GM12865 (cell line): ENCODE measurements around the gene C10orf105.

Experiments used
- DNase-seq: peaks from one replicate; pipeline ENCODE4 v3.0.0; 2010; ENCODE audit warnings: low read depth
- H3K4me3 ChIP-seq: 2 replicates; pipeline ENCODE4 v1.5.1; 2011; ENCODE audit warnings: mild to moderate bottlenecking, low read depth, low read length, control low read depth
- TF ChIP-seq, protein P1 (sequence below): IDR thresholded peaks from 2 replicates; pipeline ENCODE4 v1.5.1; 2011; ENCODE audit warnings: low read length, control low read depth, low read depth, inconsistent platforms; ENCODE audit not compliant: insufficient read depth; ENCODE audit errors: missing control alignments

C10orf105 gene

DNA sequence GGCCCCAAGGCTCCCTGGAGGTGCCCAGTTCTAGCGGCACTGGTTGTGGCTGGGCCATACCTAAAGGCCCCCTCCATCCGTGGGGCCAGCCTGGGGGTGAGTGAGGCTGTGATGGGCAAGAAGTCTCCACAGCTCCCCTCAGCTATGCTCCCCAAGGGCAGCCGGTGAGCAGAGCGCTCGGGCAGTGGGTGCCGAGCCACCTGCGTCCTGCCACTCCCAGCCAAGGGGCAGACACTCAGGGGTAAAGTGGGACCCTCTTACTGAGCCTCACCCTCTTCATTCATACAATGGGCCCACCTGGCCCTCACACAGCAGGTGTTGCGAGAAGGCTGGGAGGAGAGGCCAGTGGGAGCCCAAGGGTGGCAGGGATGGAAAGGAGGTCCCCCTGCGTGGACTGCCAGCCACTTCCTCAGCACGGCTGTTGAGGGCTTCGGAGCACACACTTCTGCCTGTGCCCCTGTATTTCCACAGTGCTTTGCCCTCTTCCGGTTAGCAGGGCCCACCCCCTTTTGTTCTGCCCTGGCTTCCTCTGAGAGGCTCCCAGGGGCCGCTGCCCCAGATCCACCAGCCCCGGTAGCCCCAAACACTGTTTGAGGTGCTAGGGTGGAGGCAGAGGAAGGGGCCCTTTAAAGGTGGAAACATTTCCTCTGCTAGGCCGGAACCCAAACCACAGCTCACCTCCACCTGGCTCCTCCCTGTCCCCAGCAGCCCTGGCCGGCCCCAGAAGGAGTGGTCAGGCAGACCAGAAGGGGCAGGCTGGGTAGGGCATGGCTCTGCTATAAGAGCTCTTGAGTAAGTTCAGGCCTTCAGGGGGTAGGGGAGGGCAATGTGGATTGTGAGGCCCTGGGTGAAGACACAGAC, 16.4 kb upstream of the C10orf105 start:
- DNase-seq: peak; percentile 43
- TF ChIP-seq, protein P1, sequence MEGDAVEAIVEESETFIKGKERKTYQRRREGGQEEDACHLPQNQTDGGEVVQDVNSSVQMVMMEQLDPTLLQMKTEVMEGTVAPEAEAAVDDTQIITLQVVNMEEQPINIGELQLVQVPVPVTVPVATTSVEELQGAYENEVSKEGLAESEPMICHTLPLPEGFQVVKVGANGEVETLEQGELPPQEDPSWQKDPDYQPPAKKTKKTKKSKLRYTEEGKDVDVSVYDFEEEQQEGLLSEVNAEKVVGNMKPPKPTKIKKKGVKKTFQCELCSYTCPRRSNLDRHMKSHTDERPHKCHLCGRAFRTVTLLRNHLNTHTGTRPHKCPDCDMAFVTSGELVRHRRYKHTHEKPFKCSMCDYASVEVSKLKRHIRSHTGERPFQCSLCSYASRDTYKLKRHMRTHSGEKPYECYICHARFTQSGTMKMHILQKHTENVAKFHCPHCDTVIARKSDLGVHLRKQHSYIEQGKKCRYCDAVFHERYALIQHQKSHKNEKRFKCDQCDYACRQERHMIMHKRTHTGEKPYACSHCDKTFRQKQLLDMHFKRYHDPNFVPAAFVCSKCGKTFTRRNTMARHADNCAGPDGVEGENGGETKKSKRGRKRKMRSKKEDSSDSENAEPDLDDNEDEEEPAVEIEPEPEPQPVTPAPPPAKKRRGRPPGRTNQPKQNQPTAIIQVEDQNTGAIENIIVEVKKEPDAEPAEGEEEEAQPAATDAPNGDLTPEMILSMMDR: no peak
- no peak overlapping the region for H3K4me3 ChIP-seq

DNA sequence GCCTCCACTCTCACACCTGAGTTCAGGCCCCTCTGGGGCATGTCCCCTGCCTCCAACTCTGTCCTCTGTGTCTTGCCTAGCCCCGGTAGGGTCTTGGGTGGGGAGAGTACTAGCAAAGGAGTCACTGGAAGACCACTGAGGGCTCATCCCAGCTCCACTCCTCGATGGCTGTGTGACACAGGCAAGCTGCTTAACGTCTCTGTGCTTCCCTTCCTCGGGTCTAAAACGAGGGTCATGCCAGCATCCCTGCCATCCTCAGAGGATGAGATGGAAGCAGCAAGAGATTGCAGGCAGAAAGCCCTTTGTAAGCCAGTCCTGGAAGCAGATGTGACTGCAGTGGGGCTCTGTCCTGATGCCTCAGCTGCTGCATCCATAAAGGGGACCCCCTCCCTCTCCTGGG, 15.2 kb upstream of the C10orf105 start:
- H3K4me3 ChIP-seq: no peak overlapping the region
- TF ChIP-seq, protein P1: no peak
- no peak for DNase-seq

DNA sequence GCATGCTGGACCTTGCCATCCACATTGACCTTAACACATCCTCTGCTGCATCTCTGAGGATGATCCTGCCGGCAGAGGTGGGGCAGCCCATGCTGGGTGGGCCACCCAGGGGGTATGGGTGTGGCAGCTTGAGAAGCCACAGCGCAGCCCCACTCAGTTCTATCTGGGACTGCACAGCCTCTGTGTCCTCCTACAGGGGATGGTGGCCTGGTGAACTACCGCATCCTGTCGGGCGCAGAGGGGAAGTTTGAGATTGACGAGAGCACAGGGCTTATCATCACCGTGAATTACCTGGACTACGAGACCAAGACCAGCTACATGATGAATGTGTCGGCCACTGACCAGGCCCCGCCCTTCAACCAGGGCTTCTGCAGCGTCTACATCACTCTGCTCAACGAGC, 12.2 kb upstream of the C10orf105 start:
- no peak for DNase-seq
- TF ChIP-seq, protein P1: no peak
- H3K4me3 ChIP-seq: no peak overlapping the region

DNA sequence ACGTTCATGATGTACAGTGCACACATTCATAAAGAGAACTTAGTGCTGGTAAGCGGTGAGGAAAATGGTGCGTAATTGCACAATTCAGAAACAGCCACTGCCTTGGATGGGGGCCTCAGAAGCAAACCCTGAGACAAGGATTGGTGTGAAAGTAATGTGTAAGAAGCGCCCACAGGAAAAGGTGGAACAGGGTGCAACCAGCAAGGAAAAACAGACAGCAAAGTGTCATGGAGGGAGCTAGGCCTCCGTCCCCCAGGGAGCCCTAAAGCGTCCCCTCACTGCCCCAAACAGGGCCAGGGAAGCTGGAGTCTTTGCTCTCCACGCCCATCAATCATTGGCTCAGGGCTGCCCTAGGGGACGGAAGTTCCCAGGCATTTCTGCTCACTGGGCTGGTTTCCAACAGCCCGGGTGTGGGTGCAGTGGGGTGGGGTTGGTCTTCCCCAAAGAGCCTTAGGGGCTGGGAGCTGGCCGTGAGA, 9.6 kb upstream of the C10orf105 start:
- H3K4me3 ChIP-seq: no peak overlapping the region
- TF ChIP-seq, protein P1: no peak
- DNase-seq: no peak

DNA sequence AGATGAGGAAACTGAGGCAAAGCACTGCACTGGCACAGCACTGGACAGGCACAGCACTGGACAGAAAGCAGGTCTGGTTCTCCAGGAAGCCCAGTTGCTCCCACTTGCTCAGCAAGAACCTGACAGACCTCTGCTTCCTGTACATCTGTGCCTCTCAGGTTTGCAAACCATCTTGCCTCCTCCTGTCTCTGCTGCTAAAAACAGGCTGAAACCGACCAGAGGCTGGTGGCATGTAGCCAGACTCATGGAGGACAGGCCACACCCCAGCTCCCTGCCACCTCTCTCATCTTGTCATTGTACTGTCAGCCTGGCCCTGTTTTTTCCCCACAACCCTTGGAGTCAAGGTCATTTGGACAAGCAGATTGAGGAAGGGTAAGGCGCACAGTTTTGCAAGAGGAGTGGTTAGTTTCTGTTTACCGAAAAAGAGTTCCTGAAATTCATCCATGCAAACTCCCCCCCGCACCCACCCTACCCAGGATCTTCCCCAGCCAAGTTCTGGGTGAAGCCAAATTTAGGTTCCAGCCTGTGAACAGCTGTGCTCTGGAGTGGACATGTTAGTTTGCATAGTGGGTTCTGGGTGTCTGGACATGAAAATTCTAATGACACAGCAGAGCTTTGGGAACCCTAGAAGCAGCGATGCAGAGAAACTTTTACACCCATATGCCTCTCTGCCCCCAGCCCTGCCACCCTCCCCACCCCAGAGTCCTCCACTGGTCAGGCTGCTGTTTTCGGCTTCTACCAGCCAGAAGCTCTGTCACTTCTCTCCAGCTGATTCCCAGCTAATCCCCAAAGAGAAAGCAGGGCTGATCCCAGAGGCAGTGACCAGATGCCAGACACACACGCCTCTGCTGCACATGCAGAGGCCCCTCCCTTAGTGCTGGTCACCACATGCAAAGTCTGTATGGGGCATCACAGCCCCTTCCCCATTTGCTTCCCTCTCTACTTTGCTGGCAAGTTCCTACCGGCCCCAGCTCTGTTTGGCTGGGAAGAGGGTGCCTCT, 8.5 kb upstream of the C10orf105 start:
- peak overlapping the region; percentile 30 for H3K4me3 ChIP-seq
- peak; percentile 94 for DNase-seq
- TF ChIP-seq, protein P1: no peak

DNA sequence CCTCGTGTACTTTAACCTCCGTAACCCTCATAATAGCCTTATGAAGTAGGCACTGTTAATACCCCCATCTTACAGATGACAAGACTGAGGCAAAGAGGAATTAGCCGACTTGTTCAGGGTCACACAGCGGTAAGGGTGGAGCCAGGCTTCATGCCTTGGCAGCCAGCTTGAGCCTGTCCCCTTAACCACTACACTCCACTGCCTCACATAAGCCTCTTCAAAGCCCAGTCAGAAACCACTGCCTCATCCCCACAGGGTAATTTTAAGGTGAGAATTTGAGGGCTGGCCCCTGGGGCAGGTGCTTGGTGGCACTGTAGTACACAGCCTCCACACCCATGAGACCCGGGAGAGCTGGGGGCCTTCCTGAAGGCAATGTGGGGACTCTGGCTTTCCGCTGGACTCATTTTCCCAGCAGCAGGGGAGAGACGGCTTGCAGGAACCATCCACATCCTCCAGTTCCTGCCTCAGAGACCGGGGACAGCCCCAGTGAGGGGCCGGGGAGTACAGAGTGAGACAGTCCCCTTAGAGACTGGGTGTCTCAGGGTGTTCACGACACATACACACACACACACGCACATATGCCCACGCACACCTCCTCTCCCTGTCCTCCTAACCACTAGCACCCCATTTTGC, 7.6 kb upstream of the C10orf105 start:
- peak; percentile 81 for DNase-seq
- TF ChIP-seq, protein P1: no peak
- peak overlapping the region; percentile 30 for H3K4me3 ChIP-seq
